Stomach (tissue), 9 donors: Measurements from ENCODE around the gene IFI27L1. TPM values are rescaled to one million over a fixed set of nuclear protein-coding genes. Genes with fewer than 3 reads are reported as not detected.

Experiments
- DNase-seq, 2 donors: peaks; one replicate each; pipeline versions ENCODE4 v3.0.0 to v3.0.0-alpha.2; 2013 to 2019
- H3K27ac ChIP-seq, 5 donors: fragments of 200-600 bp in 4 of 5; sonication (generic) in 4 of 5; one replicate each; pipeline ENCODE4 v1.5.1; 2013 to 2019; ENCODE audit warnings: mild to moderate bottlenecking in 1 of 5, moderate library complexity in 1 of 5
- H3K27me3 ChIP-seq, 3 donors: fragments of 200-600 bp; sonication (generic); one replicate each; pipeline ENCODE4 v1.5.1; 2017 to 2019; ENCODE audit warnings: mixed run types in 1 of 3
- H3K36me3 ChIP-seq, 4 donors: fragments of 200-600 bp; sonication (generic); 1 replicate in 3 of 4; 2 replicates in 1 of 4; pipeline ENCODE4 v1.5.1; 2016 to 2019
- H3K4me1 ChIP-seq, 4 donors: fragments of 200-600 bp; sonication (generic); one replicate each; pipeline ENCODE4 v1.5.1; 2016 to 2019
- H3K4me3 ChIP-seq, 4 donors: fragments of 200-600 bp; sonication (generic) in 3 of 4; one replicate each; pipeline ENCODE4 v1.5.1; 2016 to 2019; ENCODE audit warnings: mild to moderate bottlenecking in 1 of 4
- H3K9me3 ChIP-seq, 4 donors: fragments of 200-600 bp; sonication (generic); one replicate each; pipeline ENCODE4 v1.5.1; 2016 to 2019
- EP300 ChIP-seq: sonication (generic); formaldehyde crosslinking; IDR thresholded peaks from one replicate; pipeline ENCODE4 v1.6.1; 2017; ENCODE audit warnings: antibody characterized with exemption
- POLR2A ChIP-seq, 4 donors: fragments of 450-650 bp; IDR thresholded peaks; one replicate each; pipeline ENCODE4 v1.6.1; 2016; ENCODE audit warnings: antibody characterized with exemption in 4 of 4, control low read depth in 2 of 4, mild to moderate bottlenecking in 1 of 4, moderate library complexity in 1 of 4
- POLR2AphosphoS5 ChIP-seq, 3 donors: sonication (generic); formaldehyde crosslinking; IDR thresholded peaks; one replicate each; pipeline ENCODE4 v1.6.1; 2016; ENCODE audit warnings: antibody characterized with exemption in 3 of 3
- WGBS, 5 donors: extraction: QIAGEN DNeasy Blood & Tissue Kit in 3 of 5; methylation state at CpG; one replicate each; pipeline versions ENCODE4 v1.1.5 to v1.1.7; 2013 to 2018; 5-methylcytosine and 5-hydroxymethylcytosine counted together
- intact Hi-C: fragments of 100-400 bp; cut with DNase I; formaldehyde crosslinking; loops from one replicate; pipeline ENCODE4 v1.15.1; 2023; ENCODE audit warnings: low total_unique reads
- polyA plus RNA-seq, 3 donors: library from polyadenylated mRNA; stranded (reverse); fragments of 200-250 nt; gene quantifications; one replicate each; pipeline ENCODE4 v1.2.3, GENCODE V29; 2013
- total RNA-seq, 5 donors: library from RNA; depleted of rRNA; stranded (reverse); fragments of >200 nt; gene quantifications; one replicate each; pipeline versions ENCODE4 v1.1.0 to v1.2.3, GENCODE V29; 2014 to 2016
- TF ChIP-seq, protein P1 (sequence below), 7 experiments: fragments of 450-650 bp in 4 of 7; fragments of 200-600 bp in 3 of 7; sonication (generic) in 3 of 7; IDR thresholded peaks; one replicate each; pipeline ENCODE4 v1.5.1; 2016 to 2019; ENCODE audit warnings: antibody characterized with exemption in 7 of 7, control low read depth in 2 of 7, mild to moderate bottlenecking in 1 of 7
- donor health status: healthy with polysubstance abuse.
- donor health status: Bipolar disorder and iron deficiency.
- donor health status: healthy.

The IFI27L1 gene
- total and polyA plus RNA-seq, 8 donors: 1.6 to 33.7 (median 15.1) TPM; not detected in 1

GRCh38 chr14:94129111-94129757, 48.1 kb downstream of the IFI27L1 start, which contains the start of gene IFI27L2:
Gene IFI27L2 (minus strand): TSS chr14:94129604. CDS start chr14:94129564, 40 bp downstream.
- Histone ChIP-seq H3K9me3 (no peaks in the 10 kb centered on the region), H3K36me3 (peaks cover 0 to 25% (median 5%) of the 10 kb centered on the region in 4 donors), H3K4me3 (peak within 1 kb of the TSS; percentile 48 to 58 (median 53)), H3K27ac (peak within 1 kb of the TSS; percentile 43 to 88 (median 75)), H3K4me1 (peaks cover 7 to 25% (median 15%) of the 10 kb centered on the region in 4 donors), H3K27me3 (peaks cover 0 to 13% (median 0%) of the 10 kb centered on the region in 3 donors)
- TF ChIP-seq, protein P1, sequence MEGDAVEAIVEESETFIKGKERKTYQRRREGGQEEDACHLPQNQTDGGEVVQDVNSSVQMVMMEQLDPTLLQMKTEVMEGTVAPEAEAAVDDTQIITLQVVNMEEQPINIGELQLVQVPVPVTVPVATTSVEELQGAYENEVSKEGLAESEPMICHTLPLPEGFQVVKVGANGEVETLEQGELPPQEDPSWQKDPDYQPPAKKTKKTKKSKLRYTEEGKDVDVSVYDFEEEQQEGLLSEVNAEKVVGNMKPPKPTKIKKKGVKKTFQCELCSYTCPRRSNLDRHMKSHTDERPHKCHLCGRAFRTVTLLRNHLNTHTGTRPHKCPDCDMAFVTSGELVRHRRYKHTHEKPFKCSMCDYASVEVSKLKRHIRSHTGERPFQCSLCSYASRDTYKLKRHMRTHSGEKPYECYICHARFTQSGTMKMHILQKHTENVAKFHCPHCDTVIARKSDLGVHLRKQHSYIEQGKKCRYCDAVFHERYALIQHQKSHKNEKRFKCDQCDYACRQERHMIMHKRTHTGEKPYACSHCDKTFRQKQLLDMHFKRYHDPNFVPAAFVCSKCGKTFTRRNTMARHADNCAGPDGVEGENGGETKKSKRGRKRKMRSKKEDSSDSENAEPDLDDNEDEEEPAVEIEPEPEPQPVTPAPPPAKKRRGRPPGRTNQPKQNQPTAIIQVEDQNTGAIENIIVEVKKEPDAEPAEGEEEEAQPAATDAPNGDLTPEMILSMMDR (IDR thresholded peaks at IDR 0.05): peak in 3 of 7 experiments; percentile 23 to 47 (median 27)
- TF ChIP-seq EP300: no peak
- peak in 2 of 3 donors; percentile 20 to 39 for TF ChIP-seq POLR2AphosphoS5 (IDR thresholded peaks at IDR 0.05)
- intact Hi-C loops: no loop called here
- DNase-seq: peak; percentile 67 to 95
- WGBS, 5 donors: 1 to 3% (median 2%) methylated on average over 23 to 27 of the region's 27 CpGs

DNA sequence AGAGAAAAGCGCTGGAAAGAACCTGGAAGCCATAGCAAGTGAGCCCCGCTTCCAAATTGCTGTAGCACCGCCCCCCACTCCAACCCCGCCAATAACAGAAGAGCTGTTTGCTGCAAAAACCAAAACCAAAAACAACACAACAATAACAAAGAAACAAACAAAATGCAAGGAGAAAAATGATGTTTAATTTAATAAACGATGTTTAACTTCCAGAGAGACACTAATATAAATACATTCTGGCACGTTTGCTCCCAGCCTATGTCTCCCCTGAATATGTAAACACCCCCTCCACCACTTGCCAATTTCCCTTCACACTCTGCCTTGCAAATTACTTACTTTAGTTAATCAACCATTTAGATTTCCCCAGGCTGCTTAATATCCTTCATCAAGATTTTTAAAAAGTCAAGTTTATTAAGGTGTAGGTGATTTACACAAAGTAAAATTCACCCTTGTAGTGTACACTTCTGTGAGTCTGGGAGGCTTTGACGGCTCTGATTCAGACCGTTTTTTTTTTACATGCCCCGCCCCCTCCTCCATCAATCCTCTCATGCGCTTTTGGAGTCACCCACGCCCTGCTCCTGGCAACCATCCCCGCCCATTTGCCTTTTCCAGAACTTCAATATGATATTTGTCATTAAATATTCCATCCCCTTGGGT, 48.8 kb downstream of the IFI27L1 start:
- Histone ChIP-seq H3K4me3 (peak overlapping the region; percentile 48 to 58 (median 53)), H3K4me1 (peaks cover 7 to 25% (median 15%) of the 10 kb centered on the region in 4 donors), H3K9me3 (no peaks in the 10 kb centered on the region), H3K27me3 (peaks cover 0 to 13% (median 0%) of the 10 kb centered on the region in 3 donors), H3K27ac (peak overlapping the region; percentile 43 to 88 (median 75)), H3K36me3 (peaks cover 0 to 25% (median 5%) of the 10 kb centered on the region in 4 donors)
- no peak for TF ChIP-seq POLR2A (IDR thresholded peaks at IDR 0.05)
- TF ChIP-seq, protein P1 (IDR thresholded peaks at IDR 0.05): no peak
- no peak for TF ChIP-seq EP300
- no peak for TF ChIP-seq POLR2AphosphoS5 (IDR thresholded peaks at IDR 0.05)
- whole genome bisulfite sequencing, 5 donors: 0 to 1% (median 1%) methylated on average over 12 of the region's 12 CpGs
- intact Hi-C loops: no loop called here
- DNase-seq: peak in 1 of 2 donors; percentile 84

DNA sequence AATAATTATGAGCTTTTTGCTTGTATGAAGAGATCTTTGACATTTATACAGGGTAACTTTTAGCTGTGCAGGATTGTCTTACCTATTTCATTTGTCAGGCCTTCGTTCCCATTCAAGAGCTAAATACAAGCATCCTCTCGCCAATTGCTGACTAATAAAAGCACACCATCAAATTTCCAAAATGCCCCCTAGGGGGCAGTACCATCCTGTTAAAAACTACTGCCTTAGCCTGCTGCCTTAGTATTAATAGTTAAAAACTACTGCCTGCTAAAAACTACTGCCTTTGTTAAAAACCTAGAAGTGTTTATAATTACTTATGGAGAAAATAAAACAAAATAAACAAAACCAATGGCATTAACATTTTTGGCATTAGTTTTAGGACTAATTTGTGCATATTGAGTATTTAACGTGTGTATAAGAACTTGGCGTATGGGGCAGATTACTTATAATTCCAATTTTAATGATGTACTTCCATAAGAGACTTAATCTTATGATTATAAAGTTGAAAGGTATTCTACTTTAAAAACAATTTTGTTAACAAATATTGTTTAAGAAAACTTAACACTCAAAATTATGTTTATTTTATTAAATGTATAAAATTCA, 51.3 kb downstream of the IFI27L1 start:
- WGBS, 5 donors: 37 to 46% (median 43%) methylated on average over 4 of the region's 4 CpGs
- no peak for TF ChIP-seq EP300
- no peak for TF ChIP-seq POLR2A (IDR thresholded peaks at IDR 0.05)
- TF ChIP-seq, protein P1 (IDR thresholded peaks at IDR 0.05): peak in 5 of 7 experiments; percentile 24 to 88 (median 68)
- TF ChIP-seq POLR2AphosphoS5 (IDR thresholded peaks at IDR 0.05): no peak

GRCh38 chr14:94135476-94135875, 54.4 kb downstream of the IFI27L1 start:
- intact Hi-C loops: loop anchor here (5.0 kb wide), 1 partner anchor 103 kb away; no protein-coding TSS in a partner anchor
- H3K36me3 ChIP-seq: no peaks in the 10 kb centered on the region
- no peak for TF ChIP-seq EP300
- TF ChIP-seq POLR2AphosphoS5 (IDR thresholded peaks at IDR 0.05): no peak
- TF ChIP-seq POLR2A (IDR thresholded peaks at IDR 0.05): no peak
- TF ChIP-seq, protein P1 (IDR thresholded peaks at IDR 0.05): no peak
- DNase-seq: no peak
- H3K4me1 ChIP-seq: peaks cover 0 to 7% (median 3%) of the 10 kb centered on the region in 4 donors
- peaks cover 0 to 16% (median 0%) of the 10 kb centered on the region in 3 donors for H3K27me3 ChIP-seq
- H3K4me3 ChIP-seq: no peak overlapping the region
- peaks cover 0 to 7% (median 3%) of the 10 kb centered on the region in 4 donors for H3K9me3 ChIP-seq
- 68 to 87% (median 75%) methylated on average over 4 of the region's 4 CpGs for WGBS, 5 donors
- H3K27ac ChIP-seq: no peak overlapping the region

More for the DNA sequence above, 51.3 kb downstream of the IFI27L1 start:
- peaks cover 7 to 31% (median 18%) of the 10 kb centered on the region in 4 donors for H3K4me1 ChIP-seq
- peaks cover 0 to 6% (median 2%) of the 10 kb centered on the region in 4 donors for H3K36me3 ChIP-seq
- peaks cover 0 to 13% (median 0%) of the 10 kb centered on the region in 3 donors for H3K27me3 ChIP-seq
- peaks cover 0 to 7% (median 3%) of the 10 kb centered on the region in 4 donors for H3K9me3 ChIP-seq
- DNase-seq: peak; percentile 66 to 87
- intact Hi-C loops: no loop called here
- no peak overlapping the region for H3K27ac ChIP-seq
- no peak overlapping the region for H3K4me3 ChIP-seq
